ENCODE results near the gene C19orf73. TPM values are rescaled to one million over a fixed set of nuclear protein-coding genes. Genes with fewer than 3 reads are reported as not detected.

C19orf73 gene
- total RNA-seq, 3 donors from 2014 or later (not counting 1 experiment from before 2014, with no cell fraction given) = 2.3 to 2.7 (median 2.7) TPM

- Mint-ChIP-seq H3K27me3 (ENCODE audit: low read depth in 2 of 2) (peaks cover 8 to 28% of the 10 kb centered on the region in 2 donors), H3K36me3 (no peaks in the 10 kb centered on the region), H3K4me1 (peaks cover 16 to 23% of the 10 kb centered on the region in 2 donors), H3K9me3 (no peaks in the 10 kb centered on the region), H3K27ac (no peak overlapping the region), H3K4me3 (no peak overlapping the region)
- H3K27ac ChIP-seq (ENCODE audit: low read length) = no peak overlapping the region
- TF ChIP-seq, protein P1, sequence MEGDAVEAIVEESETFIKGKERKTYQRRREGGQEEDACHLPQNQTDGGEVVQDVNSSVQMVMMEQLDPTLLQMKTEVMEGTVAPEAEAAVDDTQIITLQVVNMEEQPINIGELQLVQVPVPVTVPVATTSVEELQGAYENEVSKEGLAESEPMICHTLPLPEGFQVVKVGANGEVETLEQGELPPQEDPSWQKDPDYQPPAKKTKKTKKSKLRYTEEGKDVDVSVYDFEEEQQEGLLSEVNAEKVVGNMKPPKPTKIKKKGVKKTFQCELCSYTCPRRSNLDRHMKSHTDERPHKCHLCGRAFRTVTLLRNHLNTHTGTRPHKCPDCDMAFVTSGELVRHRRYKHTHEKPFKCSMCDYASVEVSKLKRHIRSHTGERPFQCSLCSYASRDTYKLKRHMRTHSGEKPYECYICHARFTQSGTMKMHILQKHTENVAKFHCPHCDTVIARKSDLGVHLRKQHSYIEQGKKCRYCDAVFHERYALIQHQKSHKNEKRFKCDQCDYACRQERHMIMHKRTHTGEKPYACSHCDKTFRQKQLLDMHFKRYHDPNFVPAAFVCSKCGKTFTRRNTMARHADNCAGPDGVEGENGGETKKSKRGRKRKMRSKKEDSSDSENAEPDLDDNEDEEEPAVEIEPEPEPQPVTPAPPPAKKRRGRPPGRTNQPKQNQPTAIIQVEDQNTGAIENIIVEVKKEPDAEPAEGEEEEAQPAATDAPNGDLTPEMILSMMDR (IDR thresholded peaks at IDR 0.05) = no peak
- no peak for ATAC-seq
- peaks cover 19% of the 10 kb centered on the region for H3K4me1 ChIP-seq (ENCODE audit: control insufficient read depth, insufficient read depth, low read length)
- no peak for DNase-seq
- H3K27me3 ChIP-seq (ENCODE audit: control insufficient read depth, insufficient read depth, low read length) = peaks cover 3% of the 10 kb centered on the region
- no peaks in the 10 kb centered on the region for H3K36me3 ChIP-seq (ENCODE audit: control insufficient read depth, insufficient read depth, low read length)
- no peak overlapping the region for H3K4me3 ChIP-seq (ENCODE audit: low read length)
- WGBS (ENCODE audit: insufficient coverage) = 69% methylated on average over 6 of the region's 6 CpGs
- intact Hi-C loops (cut with micrococcal nuclease) = loop anchor here (10.0 kb wide), 1 partner anchor 147 kb away; the partner anchor contains the start of genes GYS1 and RUVBL2
- H3K9me3 ChIP-seq (ENCODE audit: control insufficient read depth, insufficient read depth, low read length) = no peaks in the 10 kb centered on the region
Measured at GRCh38 chr19:49141352-49141751, 22.4 kb upstream of the C19orf73 start.

GRCh38 chr19:49140951-49141350 lies 22.0 kb upstream of the C19orf73 start:
- Mint-ChIP-seq H3K4me3 (no peak overlapping the region), H3K36me3 (no peaks in the 10 kb centered on the region), H3K9me3 (no peaks in the 10 kb centered on the region), H3K27me3 (ENCODE audit: low read depth in 2 of 2) (peaks cover 8 to 26% of the 10 kb centered on the region in 2 donors), H3K27ac (no peak overlapping the region), H3K4me1 (peaks cover 16 to 19% of the 10 kb centered on the region in 2 donors)
- 77% methylated on average over 7 of the region's 7 CpGs for WGBS (ENCODE audit: insufficient coverage)
- Histone ChIP-seq H3K36me3 (ENCODE audit: control insufficient read depth, insufficient read depth, low read length) (no peaks in the 10 kb centered on the region), H3K4me1 (ENCODE audit: control insufficient read depth, insufficient read depth, low read length) (peaks cover 15% of the 10 kb centered on the region), H3K9me3 (ENCODE audit: control insufficient read depth, insufficient read depth, low read length) (no peaks in the 10 kb centered on the region), H3K27me3 (ENCODE audit: control insufficient read depth, insufficient read depth, low read length) (peaks cover 3% of the 10 kb centered on the region), H3K27ac (ENCODE audit: low read length) (no peak overlapping the region), H3K4me3 (ENCODE audit: low read length) (no peak overlapping the region)
- TF ChIP-seq, protein P1 (IDR thresholded peaks at IDR 0.05) = no peak
- no peak for ATAC-seq
- intact Hi-C loops (cut with micrococcal nuclease) = loop anchor here (10.0 kb wide), 1 partner anchor 146 kb away; the partner anchor contains the start of genes GYS1 and RUVBL2
- no peak for DNase-seq

GRCh38 chr19:49136771-49137171 lies 17.8 kb upstream of the C19orf73 start:
- TF ChIP-seq, protein P1 (IDR thresholded peaks at IDR 0.05) = no peak
- intact Hi-C loops (cut with micrococcal nuclease) = no loop called here
- 89% methylated on average over 10 of the region's 10 CpGs for WGBS (ENCODE audit: insufficient coverage)

DNA sequence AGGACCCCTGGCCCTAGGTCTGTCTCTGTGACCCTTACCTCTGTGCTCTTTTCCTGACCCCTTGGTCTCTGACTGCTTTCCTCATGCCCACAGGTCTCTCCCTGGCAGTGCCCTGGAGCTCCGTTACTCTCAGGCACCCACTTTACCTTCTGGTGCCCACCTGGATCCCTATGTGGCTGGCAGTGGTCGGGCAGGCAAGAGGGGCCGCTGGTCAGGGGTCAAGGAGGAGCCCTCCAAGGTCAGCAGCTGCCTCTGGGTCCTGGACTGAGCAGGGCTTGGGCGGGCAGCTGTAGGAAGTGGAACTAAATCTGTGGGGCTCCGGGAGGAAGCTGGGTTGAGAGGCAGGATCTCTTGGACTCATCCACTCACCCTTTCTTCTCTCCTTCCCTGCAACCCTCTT lies 16.7 kb upstream of the C19orf73 start:
- Mint-ChIP-seq H3K36me3 (no peaks in the 10 kb centered on the region), H3K27ac (no peak overlapping the region), H3K4me3 (no peak overlapping the region), H3K27me3 (ENCODE audit: low read depth in 2 of 2) (peaks cover 0 to 11% of the 10 kb centered on the region in 2 donors), H3K4me1 (peaks cover 11 to 18% of the 10 kb centered on the region in 2 donors), H3K9me3 (no peaks in the 10 kb centered on the region)
- intact Hi-C loops (cut with micrococcal nuclease) = no loop called here
- Histone ChIP-seq H3K4me1 (ENCODE audit: control insufficient read depth, insufficient read depth, low read length) (peaks cover 16% of the 10 kb centered on the region), H3K27me3 (ENCODE audit: control insufficient read depth, insufficient read depth, low read length) (peaks cover 2% of the 10 kb centered on the region), H3K9me3 (ENCODE audit: control insufficient read depth, insufficient read depth, low read length) (no peaks in the 10 kb centered on the region), H3K27ac (ENCODE audit: low read length) (no peak overlapping the region), H3K4me3 (ENCODE audit: low read length) (no peak overlapping the region), H3K36me3 (ENCODE audit: control insufficient read depth, insufficient read depth, low read length) (no peaks in the 10 kb centered on the region)
- TF ChIP-seq, protein P1 (IDR thresholded peaks at IDR 0.05) = no peak
- ATAC-seq (no peak), DNase-seq (no peak)
- WGBS (ENCODE audit: insufficient coverage) = 83% methylated on average over 5 of the region's 5 CpGs

More at GRCh38 chr19:49136771-49137171, 17.8 kb upstream of the C19orf73 start:
- ATAC-seq = no peak
- Histone ChIP-seq H3K4me1 (ENCODE audit: control insufficient read depth, insufficient read depth, low read length) (peaks cover 16% of the 10 kb centered on the region), H3K27ac (ENCODE audit: low read length) (no peak overlapping the region), H3K4me3 (ENCODE audit: low read length) (no peak overlapping the region), H3K9me3 (ENCODE audit: control insufficient read depth, insufficient read depth, low read length) (no peaks in the 10 kb centered on the region), H3K27me3 (ENCODE audit: control insufficient read depth, insufficient read depth, low read length) (peaks cover 2% of the 10 kb centered on the region), H3K36me3 (ENCODE audit: control insufficient read depth, insufficient read depth, low read length) (no peaks in the 10 kb centered on the region)
- no peak overlapping the region for H3K4me3 Mint-ChIP-seq
- H3K9me3 Mint-ChIP-seq = no peaks in the 10 kb centered on the region
- DNase-seq = no peak
- no peak overlapping the region for H3K27ac Mint-ChIP-seq
- no peaks in the 10 kb centered on the region for H3K36me3 Mint-ChIP-seq
- peaks cover 11 to 18% of the 10 kb centered on the region in 2 donors for H3K4me1 Mint-ChIP-seq
- peaks cover 0 to 15% of the 10 kb centered on the region in 2 donors for H3K27me3 Mint-ChIP-seq (ENCODE audit: low read depth in 2 of 2)

Data from natural killer cell (primary cell).